ENCODE measurements around the gene TFIP11.

Gene TFIP11

DNA sequence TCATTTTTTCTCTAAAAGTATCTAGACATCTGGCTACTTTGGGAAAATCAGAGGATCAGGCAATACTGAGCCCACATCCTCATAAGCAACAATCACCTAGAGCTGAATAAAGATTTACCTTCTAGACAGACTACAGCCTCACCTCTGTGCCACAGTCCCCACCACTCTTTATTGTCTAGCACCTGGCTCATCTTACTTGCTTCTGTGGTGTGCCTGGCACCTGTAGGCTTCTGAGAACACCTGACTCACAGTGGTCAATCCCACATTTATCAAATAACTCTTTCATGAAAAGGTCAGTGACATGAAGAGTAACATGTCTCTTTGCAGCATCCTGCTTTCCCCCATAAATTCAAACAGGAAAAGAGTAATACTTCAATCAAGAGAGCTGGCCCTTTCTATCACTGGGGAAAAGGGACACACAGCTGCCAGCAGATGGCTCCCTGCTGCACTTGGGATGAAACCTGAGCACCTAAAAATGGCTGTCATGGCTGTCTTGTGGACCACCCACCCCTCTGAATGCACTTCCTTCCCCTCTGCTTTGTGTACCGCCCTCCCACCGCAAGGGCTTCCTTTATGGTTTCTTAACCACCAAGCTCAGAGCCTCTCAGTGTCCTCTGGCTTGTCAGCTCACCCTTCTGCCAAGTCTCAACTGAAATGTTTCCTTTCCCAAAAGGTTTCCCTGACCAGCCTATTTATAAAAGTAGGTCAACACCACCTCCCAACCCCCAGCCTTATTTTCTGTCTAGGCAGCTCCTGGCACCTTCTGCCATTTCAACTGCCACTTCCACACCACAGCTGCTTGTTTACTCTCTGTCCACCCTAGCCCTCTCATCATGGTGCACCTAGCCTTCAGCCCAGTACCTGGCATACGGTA, 9.3 kb downstream of the TFIP11 start:
- Histone ChIP-seq H3K9ac (ENCODE audit: low read length) (no peak overlapping the region), H2BK5ac (ENCODE audit: low read depth, low read length, poor library complexity, severe bottlenecking) (no peak overlapping the region), H3K23ac (ENCODE audit: low read length in 2 of 2) (no peak overlapping the region), H2BK12ac (ENCODE audit: low read length in 2 of 2) (no peak overlapping the region), H4K8ac (ENCODE audit: low read length) (no peak overlapping the region), H2BK120ac (ENCODE audit: low read depth, low read length) (no peak overlapping the region), H3K4me2 (ENCODE audit: low read length, poor library complexity, severe bottlenecking) (no peak overlapping the region), H3K4me3 (ENCODE audit: insufficient read depth in 1 of 2, low read depth in 1 of 2, low read length in 2 of 2) (no peak overlapping the region), H3K27ac (ENCODE audit: low read length, poor library complexity, severe bottlenecking) (no peak overlapping the region), H2AFZ (ENCODE audit: low read depth, low read length) (no peak overlapping the region), H2AK5ac (ENCODE audit: low read length, severe bottlenecking) (no peak overlapping the region), H3K14ac (ENCODE audit: low read length in 2 of 2) (no peak overlapping the region), H3K4ac (ENCODE audit: low read depth in 1 of 2, low read length in 2 of 2) (no peak overlapping the region), H3K18ac (ENCODE audit: low read depth in 1 of 2, low read length in 2 of 2) (no peak overlapping the region), H3K27me3 (ENCODE audit: control insufficient read depth in 1 of 2, insufficient read depth in 1 of 2, low read length in 2 of 2) (no peaks in the 10 kb centered on the region), H3K4me1 (ENCODE audit: control insufficient read depth, insufficient read depth, low read depth, low read length) (no peaks in the 10 kb centered on the region), H4K91ac (ENCODE audit: low read length) (no peak overlapping the region), H3K79me1 (replicated peaks; ENCODE audit: low read length, poor library complexity, severe bottlenecking) (peaks cover 20% of the 10 kb centered on the region), H3K36me3 (ENCODE audit: control insufficient read depth in 1 of 2, insufficient read depth in 2 of 2, low read depth in 1 of 2, low read length in 2 of 2) (peaks cover 51 to 95% of the 10 kb centered on the region in 2 experiments), H2BK15ac (ENCODE audit: low read depth, poor library complexity, severe bottlenecking) (no peak overlapping the region), H3K9me3 (ENCODE audit: control insufficient read depth, low read length) (no peaks in the 10 kb centered on the region)
- peak; percentile 68 for DNase-seq
- WGBS, result 39% methylated on average over 3 of the region's 3 CpGs

DNA sequence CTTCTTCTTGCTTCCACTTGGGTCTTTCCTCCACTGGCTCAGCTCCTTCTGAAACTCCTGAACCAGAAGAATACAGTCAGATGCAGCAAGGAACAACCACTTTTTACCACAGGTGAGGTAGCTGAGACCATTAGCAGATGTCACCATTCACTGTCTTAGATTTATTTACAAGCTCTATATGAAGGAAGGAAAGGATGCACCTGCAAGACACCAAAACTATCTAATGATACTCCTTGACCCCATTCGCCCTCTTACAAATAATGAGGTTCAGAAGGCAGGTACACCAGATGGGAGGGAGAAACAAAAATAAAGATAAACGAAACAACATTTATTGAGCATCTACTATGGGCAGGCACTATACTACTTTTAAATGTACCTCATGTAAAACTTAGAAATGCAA, 10.3 kb downstream of the TFIP11 start:
- no peak for DNase-seq
- H3K27ac ChIP-seq (ENCODE audit: low read length, poor library complexity, severe bottlenecking), result no peak overlapping the region
- H2BK15ac ChIP-seq (ENCODE audit: low read depth, poor library complexity, severe bottlenecking), result no peak overlapping the region
- H3K23ac ChIP-seq (ENCODE audit: low read length in 2 of 2), result no peak overlapping the region
- H3K18ac ChIP-seq (ENCODE audit: low read depth in 1 of 2, low read length in 2 of 2), result no peak overlapping the region
- no peaks in the 10 kb centered on the region for H3K27me3 ChIP-seq (ENCODE audit: control insufficient read depth in 1 of 2, insufficient read depth in 1 of 2, low read length in 2 of 2)
- no peak overlapping the region for H2AFZ ChIP-seq (ENCODE audit: low read depth, low read length)
- peaks cover 53 to 93% of the 10 kb centered on the region in 2 experiments for H3K36me3 ChIP-seq (ENCODE audit: control insufficient read depth in 1 of 2, insufficient read depth in 2 of 2, low read depth in 1 of 2, low read length in 2 of 2)
- H2BK120ac ChIP-seq (ENCODE audit: low read depth, low read length), result no peak overlapping the region
- no peak overlapping the region for H4K91ac ChIP-seq (ENCODE audit: low read length)
- no peak overlapping the region for H4K8ac ChIP-seq (ENCODE audit: low read length)
- H3K4me1 ChIP-seq (ENCODE audit: control insufficient read depth, insufficient read depth, low read depth, low read length), result no peaks in the 10 kb centered on the region
- no peak overlapping the region for H3K4me2 ChIP-seq (ENCODE audit: low read length, poor library complexity, severe bottlenecking)
- H2BK12ac ChIP-seq (ENCODE audit: low read length in 2 of 2), result no peak overlapping the region
- no peak overlapping the region for H2BK5ac ChIP-seq (ENCODE audit: low read depth, low read length, poor library complexity, severe bottlenecking)
- no peak overlapping the region for H2AK5ac ChIP-seq (ENCODE audit: low read length, severe bottlenecking)
- WGBS, result no CpG with 5 or more reads among the region's 2 CpGs
- peaks cover 20% of the 10 kb centered on the region for H3K79me1 ChIP-seq (replicated peaks; ENCODE audit: low read length, poor library complexity, severe bottlenecking)
- H3K4me3 ChIP-seq (ENCODE audit: insufficient read depth in 1 of 2, low read depth in 1 of 2, low read length in 2 of 2), result no peak overlapping the region
- no peak overlapping the region for H3K4ac ChIP-seq (ENCODE audit: low read depth in 1 of 2, low read length in 2 of 2)
- H3K9ac ChIP-seq (ENCODE audit: low read length), result no peak overlapping the region
- H3K14ac ChIP-seq (ENCODE audit: low read length in 2 of 2), result no peak overlapping the region
- no peaks in the 10 kb centered on the region for H3K9me3 ChIP-seq (ENCODE audit: control insufficient read depth, low read length)

DNA sequence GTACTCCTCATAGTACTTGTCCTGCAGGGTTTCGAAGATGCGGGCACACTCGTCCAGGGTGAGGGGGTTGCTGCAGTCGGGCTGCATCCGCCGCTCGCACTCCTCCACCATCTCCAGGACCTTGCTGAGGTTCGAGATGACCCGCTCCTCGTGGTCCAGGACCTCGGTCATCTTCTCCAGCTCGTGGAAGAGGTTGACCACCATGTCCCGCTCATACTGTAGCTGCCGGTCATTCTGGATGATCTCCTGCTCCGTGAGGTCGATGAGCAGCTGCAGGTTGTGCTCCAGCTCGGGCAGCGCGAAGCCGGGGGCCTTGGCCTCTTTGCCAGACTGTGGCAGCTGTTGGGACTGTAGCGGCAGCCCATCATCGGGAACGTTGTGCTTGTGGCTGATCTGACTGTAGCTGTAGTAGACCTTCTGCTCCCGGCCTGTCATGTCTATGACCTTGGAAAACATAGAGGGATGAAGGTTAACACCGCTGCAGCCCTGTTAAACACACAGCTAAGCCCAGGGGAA, 13.0 kb downstream of the TFIP11 start:
- Histone ChIP-seq H4K91ac (ENCODE audit: low read length) (no peak overlapping the region), H3K79me1 (replicated peaks; ENCODE audit: low read length, poor library complexity, severe bottlenecking) (peaks cover 25% of the 10 kb centered on the region), H2BK12ac (ENCODE audit: low read length in 2 of 2) (no peak overlapping the region), H3K27ac (ENCODE audit: low read length, poor library complexity, severe bottlenecking) (no peak overlapping the region), H3K4me2 (ENCODE audit: low read length, poor library complexity, severe bottlenecking) (no peak overlapping the region), H3K27me3 (ENCODE audit: control insufficient read depth in 1 of 2, insufficient read depth in 1 of 2, low read length in 2 of 2) (no peaks in the 10 kb centered on the region), H2BK5ac (ENCODE audit: low read depth, low read length, poor library complexity, severe bottlenecking) (no peak overlapping the region), H3K9me3 (ENCODE audit: control insufficient read depth, low read length) (no peaks in the 10 kb centered on the region), H2BK15ac (ENCODE audit: low read depth, poor library complexity, severe bottlenecking) (no peak overlapping the region), H3K14ac (ENCODE audit: low read length in 2 of 2) (no peak overlapping the region), H2AK5ac (ENCODE audit: low read length, severe bottlenecking) (no peak overlapping the region), H3K4me1 (ENCODE audit: control insufficient read depth, insufficient read depth, low read depth, low read length) (no peaks in the 10 kb centered on the region), H4K8ac (ENCODE audit: low read length) (no peak overlapping the region), H3K4me3 (ENCODE audit: insufficient read depth in 1 of 2, low read depth in 1 of 2, low read length in 2 of 2) (no peak overlapping the region), H3K4ac (ENCODE audit: low read depth in 1 of 2, low read length in 2 of 2) (no peak overlapping the region), H3K9ac (ENCODE audit: low read length) (no peak overlapping the region), H2AFZ (ENCODE audit: low read depth, low read length) (no peak overlapping the region), H2BK120ac (ENCODE audit: low read depth, low read length) (no peak overlapping the region), H3K18ac (ENCODE audit: low read depth in 1 of 2, low read length in 2 of 2) (no peak overlapping the region), H3K36me3 (ENCODE audit: control insufficient read depth in 1 of 2, insufficient read depth in 2 of 2, low read depth in 1 of 2, low read length in 2 of 2) (peaks cover 52 to 89% of the 10 kb centered on the region in 2 experiments), H3K23ac (ENCODE audit: low read length in 2 of 2) (no peak overlapping the region)
- no peak for DNase-seq
- WGBS, result 95% methylated on average over 25 of the region's 25 CpGs

DNA sequence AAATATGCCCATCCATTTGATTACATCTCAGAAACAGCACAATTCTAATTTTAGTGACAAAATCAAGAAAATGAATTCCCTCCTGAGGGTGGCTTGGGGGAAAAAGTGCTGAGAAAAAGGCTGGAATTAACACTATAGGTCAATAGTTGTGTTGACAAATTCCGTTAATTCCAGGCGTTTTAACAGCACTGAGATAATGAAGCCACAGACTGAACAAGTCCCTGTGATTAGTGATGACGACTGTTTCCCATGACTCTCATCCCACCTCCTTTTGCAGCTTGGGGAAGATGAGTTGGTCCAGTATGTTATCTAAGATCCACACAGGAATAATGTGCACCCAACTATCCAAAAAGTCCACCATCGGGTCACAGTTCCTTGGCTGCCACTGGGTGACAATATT, 15.8 kb downstream of the TFIP11 start:
- no peak overlapping the region for H3K4me3 ChIP-seq (ENCODE audit: insufficient read depth in 1 of 2, low read depth in 1 of 2, low read length in 2 of 2)
- H3K14ac ChIP-seq (ENCODE audit: low read length in 2 of 2), result no peak overlapping the region
- peaks cover 56 to 89% of the 10 kb centered on the region in 2 experiments for H3K36me3 ChIP-seq (ENCODE audit: control insufficient read depth in 1 of 2, insufficient read depth in 2 of 2, low read depth in 1 of 2, low read length in 2 of 2)
- H3K23ac ChIP-seq (ENCODE audit: low read length in 2 of 2), result no peak overlapping the region
- H3K79me1 ChIP-seq (replicated peaks; ENCODE audit: low read length, poor library complexity, severe bottlenecking), result peaks cover 32% of the 10 kb centered on the region
- no peaks in the 10 kb centered on the region for H3K9me3 ChIP-seq (ENCODE audit: control insufficient read depth, low read length)
- H4K91ac ChIP-seq (ENCODE audit: low read length), result no peak overlapping the region
- no peak overlapping the region for H3K18ac ChIP-seq (ENCODE audit: low read depth in 1 of 2, low read length in 2 of 2)
- peaks cover 3% of the 10 kb centered on the region for H3K4me1 ChIP-seq (ENCODE audit: control insufficient read depth, insufficient read depth, low read depth, low read length)
- H2BK12ac ChIP-seq (ENCODE audit: low read length in 2 of 2), result no peak overlapping the region
- no peak overlapping the region for H2BK15ac ChIP-seq (ENCODE audit: low read depth, poor library complexity, severe bottlenecking)
- H3K9ac ChIP-seq (ENCODE audit: low read length), result no peak overlapping the region
- H2BK120ac ChIP-seq (ENCODE audit: low read depth, low read length), result no peak overlapping the region
- WGBS, result 92% methylated on average over 4 of the region's 4 CpGs
- no peak overlapping the region for H2AK5ac ChIP-seq (ENCODE audit: low read length, severe bottlenecking)
- DNase-seq, result no peak
- H2AFZ ChIP-seq (ENCODE audit: low read depth, low read length), result no peak overlapping the region
- H3K27ac ChIP-seq (ENCODE audit: low read length, poor library complexity, severe bottlenecking), result no peak overlapping the region
- H2BK5ac ChIP-seq (ENCODE audit: low read depth, low read length, poor library complexity, severe bottlenecking), result no peak overlapping the region
- H3K27me3 ChIP-seq (ENCODE audit: control insufficient read depth in 1 of 2, insufficient read depth in 1 of 2, low read length in 2 of 2), result no peaks in the 10 kb centered on the region
- no peak overlapping the region for H3K4me2 ChIP-seq (ENCODE audit: low read length, poor library complexity, severe bottlenecking)
- H3K4ac ChIP-seq (ENCODE audit: low read depth in 1 of 2, low read length in 2 of 2), result no peak overlapping the region
- no peak overlapping the region for H4K8ac ChIP-seq (ENCODE audit: low read length)
